ENCODE data around the gene COA8.
A peak's percentile ranks its signal among the peaks of the same experiment; 100 is the strongest.

DNA sequence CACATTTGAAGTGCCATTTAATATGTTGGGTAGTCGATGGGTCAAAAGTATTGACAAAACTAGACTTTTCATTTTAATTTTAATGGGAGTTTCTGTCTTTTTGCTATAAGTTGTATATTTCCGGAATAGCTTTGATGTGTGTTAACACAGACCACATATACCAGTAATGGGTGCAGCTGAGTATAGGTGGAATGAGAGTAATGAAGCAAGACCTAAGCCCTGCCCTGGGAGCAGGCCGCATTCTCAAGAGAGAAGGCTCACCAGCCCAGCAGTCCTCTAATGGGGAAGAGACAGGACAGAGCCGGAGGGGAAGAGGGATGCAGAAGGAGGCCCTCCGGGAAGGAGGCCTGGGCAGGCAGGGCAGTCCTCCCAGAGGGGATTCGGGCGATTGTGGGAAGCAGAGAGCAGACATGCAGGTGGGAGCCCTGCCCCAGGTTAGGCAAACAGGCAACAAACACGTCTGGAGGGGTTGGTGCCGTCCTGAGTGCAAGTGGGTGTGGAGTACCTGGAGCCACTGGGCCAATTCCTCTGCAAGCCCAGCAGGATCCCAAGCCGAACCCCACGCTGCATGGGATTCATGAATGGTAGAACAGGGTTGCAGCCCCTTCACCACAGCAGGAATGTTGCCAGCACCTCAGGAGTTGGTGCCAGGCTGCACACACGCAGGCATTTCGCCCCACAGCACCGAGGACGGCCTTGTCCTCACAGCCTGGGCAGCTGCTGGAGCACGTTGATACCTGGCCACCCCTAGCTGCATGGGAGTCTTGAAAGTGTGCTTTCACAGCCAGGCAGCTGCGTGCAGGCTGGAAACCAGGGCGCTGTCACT, 48.0 kb upstream of the COA8 start:
- peak; percentile 16 for TF ChIP-seq POLR2A (IDR thresholded peaks at IDR 0.05; ENCODE audit: low read depth, low read length)
- TF ChIP-seq, protein P1, sequence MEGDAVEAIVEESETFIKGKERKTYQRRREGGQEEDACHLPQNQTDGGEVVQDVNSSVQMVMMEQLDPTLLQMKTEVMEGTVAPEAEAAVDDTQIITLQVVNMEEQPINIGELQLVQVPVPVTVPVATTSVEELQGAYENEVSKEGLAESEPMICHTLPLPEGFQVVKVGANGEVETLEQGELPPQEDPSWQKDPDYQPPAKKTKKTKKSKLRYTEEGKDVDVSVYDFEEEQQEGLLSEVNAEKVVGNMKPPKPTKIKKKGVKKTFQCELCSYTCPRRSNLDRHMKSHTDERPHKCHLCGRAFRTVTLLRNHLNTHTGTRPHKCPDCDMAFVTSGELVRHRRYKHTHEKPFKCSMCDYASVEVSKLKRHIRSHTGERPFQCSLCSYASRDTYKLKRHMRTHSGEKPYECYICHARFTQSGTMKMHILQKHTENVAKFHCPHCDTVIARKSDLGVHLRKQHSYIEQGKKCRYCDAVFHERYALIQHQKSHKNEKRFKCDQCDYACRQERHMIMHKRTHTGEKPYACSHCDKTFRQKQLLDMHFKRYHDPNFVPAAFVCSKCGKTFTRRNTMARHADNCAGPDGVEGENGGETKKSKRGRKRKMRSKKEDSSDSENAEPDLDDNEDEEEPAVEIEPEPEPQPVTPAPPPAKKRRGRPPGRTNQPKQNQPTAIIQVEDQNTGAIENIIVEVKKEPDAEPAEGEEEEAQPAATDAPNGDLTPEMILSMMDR (IDR thresholded peaks at IDR 0.05; ENCODE audit: extremely low read depth in 1 of 2, insufficient read depth in 1 of 2, low read depth in 1 of 2, low read length in 2 of 2), result no peak
